HepG2 (cell line): ENCODE results near the gene MAGI1. TPM values are rescaled to one million over a fixed set of nuclear protein-coding genes. Genes with fewer than 3 reads are reported as not detected.
A peak's percentile ranks its signal among the peaks of the same experiment; 100 is the strongest.

ENCODE experiments used
- ATAC-seq: fragments of 200-7000 bp; cut with Tn5 transposase; 3 replicates; pipeline ENCODE4 v1.9.1; 2020; ENCODE audit warnings: mild to moderate bottlenecking, moderate library complexity
- BruUV-seq: library from RNA; stranded (reverse); fragments of 400-500 nt; replicated peaks from 2 replicates; lab custom pipeline; 2021; lab: Mats Ljungman, UMichigan
- CTCF ChIA-PET: fragments of 300-600 bp; formaldehyde crosslinking; extraction: SDS; loops from one replicate; lab custom pipeline; 2021; ENCODE audit warnings: low total read pairs, inconsistent platforms, low intra/inter-chr PET ratio; lab: Yijun Ruan, JAX
- POLR2A ChIA-PET: fragments of 350-600 bp; sonication (Branson Sonifier 250); formaldehyde crosslinking; loops from one replicate; lab custom pipeline; 2020; ENCODE audit warnings: antibody characterized with exemption, inconsistent platforms; lab: Yijun Ruan, JAX
- DNase-seq: peaks from one replicate; pipeline ENCODE4 v3.0.0-alpha.2; 2015; ENCODE audit warnings: low spot score
- FAIRE-seq: peaks from 3 replicates; lab custom pipeline; 2011; peaks lifted over from hg19 to GRCh38; lab: Jason Lieb, UNC
- H2AFZ ChIP-seq: one replicate; pipeline ENCODE4 v1.6.1; 2011; ENCODE audit warnings: low read length, inconsistent platforms
- H3K27ac ChIP-seq: fragments of 300-600 bp; 3 replicates; pipeline ENCODE4 v1.8.0; 2011; ENCODE audit warnings: mixed run types, mild to moderate bottlenecking, mixed read lengths, low read length, inconsistent platforms; ENCODE audit not compliant: insufficient read depth; ENCODE audit errors: extremely low read length
- H3K27me3 ChIP-seq, 2 experiments: fragments of 200-600 bp in 1 of 2; 2 replicates in 1 of 2; 3 replicates in 1 of 2; pipeline versions ENCODE4 v1.6.0 to v1.8.0; 2011; ENCODE audit warnings: low read length in 2 of 2, mild to moderate bottlenecking in 2 of 2, moderate library complexity in 2 of 2, inconsistent platforms in 1 of 2; ENCODE audit not compliant: insufficient read depth in 2 of 2, control insufficient read depth in 1 of 2
- H3K36me3 ChIP-seq, 2 experiments: fragments of 200-600 bp in 1 of 2; replicated peaks in 1 of 2; 2 replicates in 1 of 2; 3 replicates in 1 of 2; pipeline versions ENCODE4 v1.5.1 to v1.8.0; 2011; ENCODE audit warnings: low read length in 2 of 2, inconsistent platforms in 1 of 2; ENCODE audit not compliant: insufficient read depth in 2 of 2, control insufficient read depth in 1 of 2
- H3K4me1 ChIP-seq: 2 replicates; pipeline ENCODE4 v1.5.1; 2012; ENCODE audit warnings: low read length, inconsistent platforms; ENCODE audit not compliant: insufficient read depth
- H3K4me2 ChIP-seq: 2 replicates; pipeline ENCODE4 v1.6.0; 2011; ENCODE audit warnings: low read depth, low read length, inconsistent platforms
- H3K4me3 ChIP-seq, 3 experiments: fragments of 200-600 bp in 1 of 3; sonication (generic), shearing (Covaris generic) in 1 of 3; replicated peaks in 1 of 3; 2 replicates each; pipeline ENCODE4 v1.5.1; 2011 to 2016; ENCODE audit warnings: low read length in 3 of 3, inconsistent platforms in 2 of 3, low read depth in 2 of 3, mild to moderate bottlenecking in 2 of 3, control low read depth in 1 of 3, mixed read lengths in 1 of 3; ENCODE audit not compliant: insufficient read depth in 1 of 3
- H3K79me2 ChIP-seq: one replicate; pipeline ENCODE4 v1.6.1; 2011; ENCODE audit warnings: low read length, inconsistent platforms; ENCODE audit not compliant: insufficient read depth
- H3K9ac ChIP-seq: 2 replicates; pipeline ENCODE4 v1.6.0; 2011; ENCODE audit warnings: mild to moderate bottlenecking, low read depth, low read length, inconsistent platforms; ENCODE audit not compliant: insufficient read depth
- H3K9me3 ChIP-seq: 2 replicates; pipeline ENCODE4 v1.5.1; 2012; ENCODE audit warnings: mild to moderate bottlenecking, low read length
- H4K20me1 ChIP-seq: 2 replicates; pipeline ENCODE4 v1.6.0; 2011; ENCODE audit warnings: inconsistent platforms, mild to moderate bottlenecking, low read length, moderate library complexity; ENCODE audit not compliant: insufficient read depth
- BCL6 ChIP-seq: IDR thresholded peaks from 2 replicates; pipeline ENCODE4 v1.6.1; 2016; ENCODE audit warnings: missing genetic modification reagents, missing compliant biosample characterization
- ETV5 ChIP-seq: IDR thresholded peaks from 2 replicates; pipeline ENCODE4 v1.6.1; 2018; ENCODE audit warnings: missing biosample characterization, missing genetic modification reagents, inconsistent platforms, borderline replicate concordance
- HDAC1 ChIP-seq: sonication (generic); formaldehyde crosslinking; IDR thresholded peaks from 2 replicates; pipeline ENCODE4 v1.5.1; 2020; ENCODE audit warnings: mild to moderate bottlenecking, missing genetic modification reagents
- HNF4A ChIP-seq: sonication (generic); formaldehyde crosslinking; IDR thresholded peaks from 2 replicates; pipeline ENCODE4 v1.4.0; 2020; ENCODE audit warnings: missing genetic modification reagents
- MTF1 ChIP-seq: sonication (generic); formaldehyde crosslinking; IDR thresholded peaks from 2 replicates; pipeline ENCODE4 v1.5.0; 2020; ENCODE audit warnings: missing genetic modification reagents
- ZNF317 ChIP-seq: sonication (generic); formaldehyde crosslinking; IDR thresholded peaks from 2 replicates; pipeline ENCODE4 v1.5.0; 2020; ENCODE audit warnings: mild to moderate bottlenecking, missing genetic modification reagents
- ZNF629 ChIP-seq: sonication (generic); formaldehyde crosslinking; conservative IDR thresholded peaks from 2 replicates; pipeline ENCODE4 v1.5.0; 2020; ENCODE audit warnings: missing genetic modification reagents
- ZNF709 ChIP-seq: sonication (generic); formaldehyde crosslinking; IDR thresholded peaks from 2 replicates; pipeline ENCODE4 v1.5.0; 2020; ENCODE audit warnings: mild to moderate bottlenecking, missing genetic modification reagents
- WGBS: methylation state at CpG from one replicate; pipeline ENCODE4 v1.1.6; 2017; ENCODE audit warnings: low lambda C conversion rate; 5-methylcytosine and 5-hydroxymethylcytosine counted together
- in situ Hi-C: cut with HindIII; loops from 2 replicates; pipeline ENCODE4 v1.10.0; 2017; ENCODE audit warnings: low pct_unique_long_range_greater_than_20kb; ENCODE audit not compliant: extremely low pct_ligation_motif_present
- intact Hi-C: fragments of 100-400 bp; cut with micrococcal nuclease; formaldehyde crosslinking; loops from one replicate; pipeline ENCODE4 v1.10.0; 2022; ENCODE audit not compliant: unreplicated experiment
- polyA plus RNA-seq, 8 experiments: library from polyadenylated mRNA; depleted of rRNA in 3 of 8; stranded (reverse) in 7 of 8; unstranded in 1 of 8; fragments of >200 nt; fragmentation: Illumina TruSeq in 4 of 8; extraction: Trizol in 4 of 8; gene quantifications; 2 replicates each; pipeline versions ENCODE4 v1.2.1 to v1.2.3, GENCODE V29; 2011 to 2016; ENCODE audit warnings: low read depth in 4 of 8, missing spikeins in 1 of 8, mixed read lengths in 1 of 8; ENCODE audit not compliant: insufficient read depth in 1 of 8
- total RNA-seq, 5 experiments: library from RNA; depleted of rRNA; stranded (reverse); fragments of >200 nt; fragmentation: Illumina TruSeq; extraction: Trizol; gene quantifications; 2 replicates each; pipeline ENCODE4 v1.2.3, GENCODE V29; 2016; ENCODE audit warnings: low read depth in 1 of 5
- TF ChIP-seq, protein P1 (sequence below): IDR thresholded peaks from 2 replicates; pipeline ENCODE4 v1.6.1; 2016; ENCODE audit warnings: low read depth
- TF ChIP-seq, protein P2 (sequence below): IDR thresholded peaks from 2 replicates; pipeline ENCODE4 v1.6.1; 2016; ENCODE audit warnings: mild to moderate bottlenecking

MAGI1 gene
- total and polyA plus RNA-seq, 2 of the 13 experiments (the other 11 are each of a cell fraction or from before 2014, with no cell fraction given): 22.2 to 26.0 TPM

DNA sequence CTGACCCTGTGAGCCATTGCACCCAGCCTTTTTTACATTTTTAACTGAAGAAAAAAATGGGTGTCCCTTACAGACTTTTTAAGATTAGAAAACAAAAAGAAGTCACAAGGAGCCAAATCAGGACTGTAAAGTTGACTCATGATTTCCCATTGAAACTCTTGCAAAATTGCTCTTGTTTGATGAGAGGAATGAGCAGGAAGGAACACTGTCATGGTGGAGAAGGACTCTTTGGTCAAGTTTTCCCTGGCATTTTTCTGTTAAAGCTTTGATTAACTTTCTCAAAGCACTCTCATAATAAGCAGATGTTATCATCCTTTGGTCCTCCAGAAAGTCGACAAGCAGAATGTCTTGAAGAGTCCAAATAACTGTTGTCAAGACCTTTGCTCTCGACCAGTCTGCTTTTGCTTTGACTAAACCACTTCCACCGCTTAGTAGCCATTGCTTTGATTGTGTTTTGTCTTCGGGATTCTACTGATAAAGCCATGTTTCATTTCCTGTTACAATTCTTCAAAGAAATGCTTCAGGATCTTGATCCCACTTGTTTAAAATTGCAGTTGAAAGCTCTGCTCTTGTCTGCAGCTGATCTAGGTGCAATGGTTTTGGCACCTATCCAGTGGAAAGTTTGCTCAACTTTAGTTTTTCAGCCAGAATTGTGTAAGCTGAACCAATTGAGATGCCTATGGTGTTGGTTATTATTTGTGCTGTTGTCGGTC lies 369.4 kb downstream of the MAGI1 start (continued):
- TF ChIP-seq HDAC1 (CRISPR knock-in tag) (0 out of 2 replicates have a peak, but pooled peaks have one; percentile 42), HNF4A (peak; percentile 7; the same call in 1 of the 2 replicates), BCL6 (peak; percentile 41; the same call in 1 of the 2 replicates), ZNF317 (CRISPR knock-in tag) (0 out of 2 replicates have a peak, but pooled peaks have one; percentile 38), MTF1 (CRISPR knock-in tag) (no peak), ETV5 (CRISPR knock-in tag) (peak; percentile 57; the same call in 1 of the 2 replicates)
- TF ChIP-seq, protein P1, sequence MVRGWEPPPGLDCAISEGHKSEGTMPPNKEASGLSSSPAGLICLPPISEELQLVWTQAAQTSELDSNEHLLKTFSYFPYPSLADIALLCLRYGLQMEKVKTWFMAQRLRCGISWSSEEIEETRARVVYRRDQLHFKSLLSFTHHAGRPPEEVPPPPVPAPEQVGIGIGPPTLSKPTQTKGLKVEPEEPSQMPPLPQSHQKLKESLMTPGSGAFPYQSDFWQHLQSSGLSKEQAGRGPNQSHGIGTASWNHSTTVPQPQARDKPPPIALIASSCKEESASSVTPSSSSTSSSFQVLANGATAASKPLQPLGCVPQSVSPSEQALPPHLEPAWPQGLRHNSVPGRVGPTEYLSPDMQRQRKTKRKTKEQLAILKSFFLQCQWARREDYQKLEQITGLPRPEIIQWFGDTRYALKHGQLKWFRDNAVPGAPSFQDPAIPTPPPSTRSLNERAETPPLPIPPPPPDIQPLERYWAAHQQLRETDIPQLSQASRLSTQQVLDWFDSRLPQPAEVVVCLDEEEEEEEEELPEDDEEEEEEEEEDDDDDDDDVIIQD (CRISPR knock-in tag): peak; percentile 45; the same call in 1 of the 2 replicates
- TF ChIP-seq, protein P2, sequence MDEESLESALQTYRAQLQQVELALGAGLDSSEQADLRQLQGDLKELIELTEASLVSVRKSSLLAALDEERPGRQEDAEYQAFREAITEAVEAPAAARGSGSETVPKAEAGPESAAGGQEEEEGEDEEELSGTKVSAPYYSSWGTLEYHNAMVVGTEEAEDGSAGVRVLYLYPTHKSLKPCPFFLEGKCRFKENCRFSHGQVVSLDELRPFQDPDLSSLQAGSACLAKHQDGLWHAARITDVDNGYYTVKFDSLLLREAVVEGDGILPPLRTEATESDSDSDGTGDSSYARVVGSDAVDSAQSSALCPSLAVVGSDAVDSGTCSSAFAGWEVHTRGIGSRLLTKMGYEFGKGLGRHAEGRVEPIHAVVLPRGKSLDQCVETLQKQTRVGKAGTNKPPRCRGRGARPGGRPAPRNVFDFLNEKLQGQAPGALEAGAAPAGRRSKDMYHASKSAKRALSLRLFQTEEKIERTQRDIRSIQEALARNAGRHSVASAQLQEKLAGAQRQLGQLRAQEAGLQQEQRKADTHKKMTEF: 0 out of 2 replicates have a peak, but pooled peaks have one; percentile 28

DNA sequence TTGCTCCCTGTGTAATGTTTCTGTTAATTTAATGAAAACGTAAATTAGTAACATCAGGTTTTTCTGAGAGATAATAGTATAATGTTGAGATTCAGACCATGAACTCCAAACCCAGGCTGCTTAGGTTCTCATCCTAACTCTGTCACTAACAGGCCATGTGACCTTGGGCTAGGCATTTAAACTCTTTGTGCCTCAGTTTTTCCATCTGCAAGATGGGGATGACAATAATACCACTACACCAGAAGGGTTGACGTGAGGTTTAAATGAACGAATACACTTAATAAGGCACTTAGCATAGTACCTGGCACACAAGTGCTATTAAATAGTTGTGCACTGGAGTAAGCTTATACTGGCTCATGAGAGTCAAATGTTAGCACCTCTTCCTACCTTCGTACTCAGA lies 370.8 kb downstream of the MAGI1 start:
- no peak overlapping the region for H3K27ac ChIP-seq
- FAIRE-seq (no peak), DNase-seq (no peak), ATAC-seq (no peak)
- H3K4me2 ChIP-seq: no peak overlapping the region
- WGBS: 98% methylated on average over 4 of the region's 4 CpGs
- H4K20me1 ChIP-seq: peaks cover 39% of the 10 kb centered on the region
- H3K79me2 ChIP-seq: peaks cover 3% of the 10 kb centered on the region
- H3K36me3 ChIP-seq: no peaks in the 10 kb centered on the region
- no peaks in the 10 kb centered on the region for H3K27me3 ChIP-seq
- in situ Hi-C loops (no loop called here), intact Hi-C loops (no loop called here)
- POLR2A ChIA-PET: no interaction called here
- H3K9me3 ChIP-seq: no peaks in the 10 kb centered on the region
- H3K9ac ChIP-seq: no peak overlapping the region
- peak; percentile 87 for TF ChIP-seq ZNF629
- no peak for TF ChIP-seq ZNF709 (CRISPR knock-in tag)
- peaks cover 22% of the 10 kb centered on the region for H3K4me1 ChIP-seq
- no peak overlapping the region for H2AFZ ChIP-seq
- CTCF ChIA-PET: no interaction called here
- H3K4me3 ChIP-seq: no peak overlapping the region
- BruUV-seq: no TSS peak
